ENCODE results near the gene ATP8B3.

ATP8B3 gene

DNA sequence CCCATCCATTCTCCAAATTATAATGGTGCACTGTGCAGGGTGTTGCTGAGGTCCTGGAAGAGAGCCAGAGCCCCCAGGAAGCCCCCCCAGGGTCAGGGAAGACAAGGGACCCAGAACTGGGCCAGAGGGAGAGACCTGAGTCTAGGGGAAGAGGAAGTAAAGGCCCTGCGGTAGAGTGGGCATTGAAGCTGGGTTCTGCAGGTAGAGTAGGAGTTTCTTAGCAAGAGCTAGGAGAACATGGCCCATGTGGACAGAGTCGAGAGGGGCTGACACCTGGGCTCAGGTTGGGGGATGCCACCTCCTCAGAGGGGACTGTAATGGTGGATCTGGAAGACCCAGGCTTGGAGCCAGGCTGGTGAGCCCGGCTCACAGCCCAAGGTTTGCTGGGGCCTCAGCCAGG is 75.8 kb downstream of the ATP8B3 start:
- DNase-seq: no peak

GRCh38 chr19:1734321-1734966 is 77.6 kb downstream of the ATP8B3 start:
- no peak for DNase-seq

Data from activated CD4-positive, alpha-beta T cell treated with anti-CD3 and anti-CD28 coated beads for 48 hours (primary cell).